ENCODE results near the gene DNAJC6.

- TF ChIP-seq, protein P1, sequence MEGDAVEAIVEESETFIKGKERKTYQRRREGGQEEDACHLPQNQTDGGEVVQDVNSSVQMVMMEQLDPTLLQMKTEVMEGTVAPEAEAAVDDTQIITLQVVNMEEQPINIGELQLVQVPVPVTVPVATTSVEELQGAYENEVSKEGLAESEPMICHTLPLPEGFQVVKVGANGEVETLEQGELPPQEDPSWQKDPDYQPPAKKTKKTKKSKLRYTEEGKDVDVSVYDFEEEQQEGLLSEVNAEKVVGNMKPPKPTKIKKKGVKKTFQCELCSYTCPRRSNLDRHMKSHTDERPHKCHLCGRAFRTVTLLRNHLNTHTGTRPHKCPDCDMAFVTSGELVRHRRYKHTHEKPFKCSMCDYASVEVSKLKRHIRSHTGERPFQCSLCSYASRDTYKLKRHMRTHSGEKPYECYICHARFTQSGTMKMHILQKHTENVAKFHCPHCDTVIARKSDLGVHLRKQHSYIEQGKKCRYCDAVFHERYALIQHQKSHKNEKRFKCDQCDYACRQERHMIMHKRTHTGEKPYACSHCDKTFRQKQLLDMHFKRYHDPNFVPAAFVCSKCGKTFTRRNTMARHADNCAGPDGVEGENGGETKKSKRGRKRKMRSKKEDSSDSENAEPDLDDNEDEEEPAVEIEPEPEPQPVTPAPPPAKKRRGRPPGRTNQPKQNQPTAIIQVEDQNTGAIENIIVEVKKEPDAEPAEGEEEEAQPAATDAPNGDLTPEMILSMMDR (conservative IDR thresholded peaks at IDR 0.05): no peak
- TF ChIP-seq EZH2 (IDR thresholded peaks at IDR 0.05; ENCODE audit: low read depth): no peak
Observed at GRCh38 chr1:65392497-65392896, 83.2 kb downstream of the DNAJC6 start.
